GM12878 (cell line): ENCODE measurements around the gene RNF13.

Source experiments
- CBX3 ChIP-seq: fragments of 200-600 bp; sonication (generic); IDR thresholded peaks from 2 replicates; pipeline ENCODE4 v1.6.1; 2016; ENCODE audit warnings: low read depth, borderline replicate concordance
- CTCF ChIP-seq, 3 experiments: IDR thresholded peaks in 2 of 3; conservative IDR thresholded peaks in 1 of 3; 2 replicates each; pipeline ENCODE4 v1.5.1; 2011; ENCODE audit warnings: low read depth in 3 of 3, low read length in 3 of 3, mild to moderate bottlenecking in 3 of 3, control low read depth in 2 of 3, moderate library complexity in 2 of 3, inconsistent platforms in 1 of 3, mixed read lengths in 1 of 3; ENCODE audit not compliant: control insufficient read depth in 2 of 3, insufficient read depth in 1 of 3; ENCODE audit errors: extremely low read depth in 1 of 3
- EZH2 ChIP-seq: IDR thresholded peaks from 2 replicates; pipeline ENCODE4 v1.6.1; 2012; ENCODE audit warnings: low read depth, mild to moderate bottlenecking, control low read depth, inconsistent platforms, low read length, borderline replicate concordance; ENCODE audit not compliant: control insufficient read depth
- MTA2 ChIP-seq: fragments of 450-650 bp; IDR thresholded peaks from 2 replicates; pipeline ENCODE4 v1.6.1; 2016; ENCODE audit warnings: low read depth, mild to moderate bottlenecking, moderate library complexity
- PAX5 ChIP-seq: IDR thresholded peaks from 2 replicates; pipeline ENCODE4 v1.6.1; 2011; ENCODE audit warnings: low read depth, low read length, borderline replicate concordance
- SREBF2 ChIP-seq: IDR thresholded peaks from 2 replicates; pipeline ENCODE4 v1.6.1; 2012; ENCODE audit warnings: mild to moderate bottlenecking, low read length
- ZBTB4 ChIP-seq: fragments of 450-650 bp; formaldehyde crosslinking; IDR thresholded peaks from 2 replicates; pipeline ENCODE4 v1.4.0; 2022; ENCODE audit warnings: mild to moderate bottlenecking, moderate library complexity
- TF ChIP-seq, protein P1 (sequence below): IDR thresholded peaks from 2 replicates; pipeline ENCODE4 v1.6.1; 2012; ENCODE audit warnings: low read depth, low read length, improper control_type of control experiment

DNA sequence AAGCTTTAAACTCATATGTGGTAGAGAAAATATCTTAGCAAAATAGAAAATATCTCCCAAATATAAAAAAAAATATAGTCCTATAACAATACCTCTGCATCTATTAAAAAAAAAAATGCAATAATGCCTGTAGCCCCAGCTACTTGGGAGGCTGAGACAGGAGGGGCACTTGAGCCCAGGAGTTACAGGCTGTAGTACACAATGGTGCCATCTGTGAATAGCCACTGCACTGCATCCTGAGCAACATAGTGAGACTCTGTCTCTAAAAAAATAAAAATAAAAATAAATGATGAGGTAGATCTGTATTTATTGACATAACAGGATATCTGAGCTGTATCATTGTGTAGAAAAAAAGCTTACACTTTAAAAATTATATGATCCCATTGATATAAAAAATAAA is 87.3 kb downstream of the RNF13 start:
- TF ChIP-seq MTA2 (no peak), SREBF2 (no peak), CTCF (IDR thresholded peaks at IDR 0.05 in 2 of 3, conservative IDR thresholded peaks at IDR 0.05 in 1 of 3; ENCODE audit: control insufficient read depth in 2 of 3, extremely low read depth in 1 of 3, insufficient read depth in 1 of 3, low read depth in 3 of 3, low read length in 3 of 3) (no peak), PAX5 (no peak), ZBTB4 (no peak), CBX3 (no peak), EZH2 (no peak)
- TF ChIP-seq, protein P1, sequence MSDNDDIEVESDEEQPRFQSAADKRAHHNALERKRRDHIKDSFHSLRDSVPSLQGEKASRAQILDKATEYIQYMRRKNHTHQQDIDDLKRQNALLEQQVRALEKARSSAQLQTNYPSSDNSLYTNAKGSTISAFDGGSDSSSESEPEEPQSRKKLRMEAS = no peak
